ENCODE measurements around the gene FAAH. TPM values are rescaled to one million over a fixed set of nuclear protein-coding genes. Genes with fewer than 3 reads are reported as not detected.

Gene FAAH
- total and polyA plus RNA-seq, 2 donors (not counting 1 experiment from before 2014, with no cell fraction given): 0.61 to 1.7 TPM

- H3K9me3 ChIP-seq (ENCODE audit: control insufficient read depth, insufficient read depth, low read depth, low read length): no peaks in the 10 kb centered on the region
- DNase-seq (ENCODE audit: low read depth in 2 of 2): peak in 1 of 2 donors; percentile 23
- H3K27ac ChIP-seq (ENCODE audit: insufficient read depth, low read length): no peak overlapping the region
- H2AFZ ChIP-seq (ENCODE audit: low read length): no peak overlapping the region
- TF ChIP-seq, protein P1, sequence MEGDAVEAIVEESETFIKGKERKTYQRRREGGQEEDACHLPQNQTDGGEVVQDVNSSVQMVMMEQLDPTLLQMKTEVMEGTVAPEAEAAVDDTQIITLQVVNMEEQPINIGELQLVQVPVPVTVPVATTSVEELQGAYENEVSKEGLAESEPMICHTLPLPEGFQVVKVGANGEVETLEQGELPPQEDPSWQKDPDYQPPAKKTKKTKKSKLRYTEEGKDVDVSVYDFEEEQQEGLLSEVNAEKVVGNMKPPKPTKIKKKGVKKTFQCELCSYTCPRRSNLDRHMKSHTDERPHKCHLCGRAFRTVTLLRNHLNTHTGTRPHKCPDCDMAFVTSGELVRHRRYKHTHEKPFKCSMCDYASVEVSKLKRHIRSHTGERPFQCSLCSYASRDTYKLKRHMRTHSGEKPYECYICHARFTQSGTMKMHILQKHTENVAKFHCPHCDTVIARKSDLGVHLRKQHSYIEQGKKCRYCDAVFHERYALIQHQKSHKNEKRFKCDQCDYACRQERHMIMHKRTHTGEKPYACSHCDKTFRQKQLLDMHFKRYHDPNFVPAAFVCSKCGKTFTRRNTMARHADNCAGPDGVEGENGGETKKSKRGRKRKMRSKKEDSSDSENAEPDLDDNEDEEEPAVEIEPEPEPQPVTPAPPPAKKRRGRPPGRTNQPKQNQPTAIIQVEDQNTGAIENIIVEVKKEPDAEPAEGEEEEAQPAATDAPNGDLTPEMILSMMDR (conservative IDR thresholded peaks at IDR 0.05 in 1 of 2, IDR thresholded peaks at IDR 0.05 in 1 of 2; ENCODE audit: low read depth in 1 of 2, low read length in 2 of 2): no peak
- no peak for TF ChIP-seq EZH2 (IDR thresholded peaks at IDR 0.05; ENCODE audit: low read length, missing control alignments)
- no peaks in the 10 kb centered on the region for H3K79me2 ChIP-seq (ENCODE audit: control insufficient read depth, insufficient read depth, low read length)
- no peaks in the 10 kb centered on the region for H3K36me3 ChIP-seq (ENCODE audit: control insufficient read depth, insufficient read depth, low read length)
- H3K4me1 ChIP-seq (ENCODE audit: control insufficient read depth, extremely low read depth, insufficient read depth, low read length): no peaks in the 10 kb centered on the region
- no peak overlapping the region for H3K4me2 ChIP-seq (ENCODE audit: extremely low read depth, insufficient read depth, low read length)
- H4K20me1 ChIP-seq (ENCODE audit: control insufficient read depth, extremely low read depth, insufficient read depth, low read length): no peaks in the 10 kb centered on the region
- H3K9ac ChIP-seq (ENCODE audit: insufficient read depth, low read length): no peak overlapping the region
- no peaks in the 10 kb centered on the region for H3K27me3 ChIP-seq (ENCODE audit: control insufficient read depth, insufficient read depth, low read length)
- no peak overlapping the region for H3K4me3 ChIP-seq (replicated peaks in 1 of 4; ENCODE audit: control extremely low read depth in 1 of 4, insufficient read depth in 1 of 4, low read depth in 3 of 4, low read length in 4 of 4)
Measured at GRCh38 chr1:46408356-46409062, 14.4 kb downstream of the FAAH start.

GRCh38 chr1:46409063-46409372, 14.9 kb downstream of the FAAH start:
- TF ChIP-seq, protein P1 (conservative IDR thresholded peaks at IDR 0.05 in 1 of 2, IDR thresholded peaks at IDR 0.05 in 1 of 2; ENCODE audit: low read depth in 1 of 2, low read length in 2 of 2): no peak
- TF ChIP-seq EZH2 (IDR thresholded peaks at IDR 0.05; ENCODE audit: low read length, missing control alignments): no peak

GRCh38 chr1:46410156-46411009, 16.3 kb downstream of the FAAH start:
- Histone ChIP-seq H3K4me2 (ENCODE audit: extremely low read depth, insufficient read depth, low read length) (no peak overlapping the region), H3K4me3 (replicated peaks in 1 of 4; ENCODE audit: control extremely low read depth in 1 of 4, insufficient read depth in 1 of 4, low read depth in 3 of 4, low read length in 4 of 4) (no peak overlapping the region), H3K27me3 (ENCODE audit: control insufficient read depth, insufficient read depth, low read length) (no peaks in the 10 kb centered on the region), H2AFZ (ENCODE audit: low read length) (no peak overlapping the region), H3K9me3 (ENCODE audit: control insufficient read depth, insufficient read depth, low read depth, low read length) (no peaks in the 10 kb centered on the region), H3K9ac (ENCODE audit: insufficient read depth, low read length) (no peak overlapping the region), H3K4me1 (ENCODE audit: control insufficient read depth, extremely low read depth, insufficient read depth, low read length) (no peaks in the 10 kb centered on the region), H3K79me2 (ENCODE audit: control insufficient read depth, insufficient read depth, low read length) (no peaks in the 10 kb centered on the region), H4K20me1 (ENCODE audit: control insufficient read depth, extremely low read depth, insufficient read depth, low read length) (no peaks in the 10 kb centered on the region), H3K36me3 (ENCODE audit: control insufficient read depth, insufficient read depth, low read length) (no peaks in the 10 kb centered on the region), H3K27ac (ENCODE audit: insufficient read depth, low read length) (no peak overlapping the region)
- DNase-seq (ENCODE audit: low read depth in 2 of 2): peak; percentile 17 to 45
- TF ChIP-seq EZH2 (IDR thresholded peaks at IDR 0.05; ENCODE audit: low read length, missing control alignments): no peak
- TF ChIP-seq, protein P1 (conservative IDR thresholded peaks at IDR 0.05 in 1 of 2, IDR thresholded peaks at IDR 0.05 in 1 of 2; ENCODE audit: low read depth in 1 of 2, low read length in 2 of 2): no peak

More at GRCh38 chr1:46409063-46409372, 14.9 kb downstream of the FAAH start:
- no peak overlapping the region for H3K27ac ChIP-seq (ENCODE audit: insufficient read depth, low read length)
- H3K9me3 ChIP-seq (ENCODE audit: control insufficient read depth, insufficient read depth, low read depth, low read length): no peaks in the 10 kb centered on the region
- H3K27me3 ChIP-seq (ENCODE audit: control insufficient read depth, insufficient read depth, low read length): no peaks in the 10 kb centered on the region
- H3K4me1 ChIP-seq (ENCODE audit: control insufficient read depth, extremely low read depth, insufficient read depth, low read length): no peaks in the 10 kb centered on the region
- no peak overlapping the region for H2AFZ ChIP-seq (ENCODE audit: low read length)
- no peak overlapping the region for H3K4me2 ChIP-seq (ENCODE audit: extremely low read depth, insufficient read depth, low read length)
- no peaks in the 10 kb centered on the region for H4K20me1 ChIP-seq (ENCODE audit: control insufficient read depth, extremely low read depth, insufficient read depth, low read length)
- no peaks in the 10 kb centered on the region for H3K36me3 ChIP-seq (ENCODE audit: control insufficient read depth, insufficient read depth, low read length)
- H3K9ac ChIP-seq (ENCODE audit: insufficient read depth, low read length): no peak overlapping the region
- no peaks in the 10 kb centered on the region for H3K79me2 ChIP-seq (ENCODE audit: control insufficient read depth, insufficient read depth, low read length)
- DNase-seq (ENCODE audit: low read depth in 2 of 2): no peak
- no peak overlapping the region for H3K4me3 ChIP-seq (replicated peaks in 1 of 4; ENCODE audit: control extremely low read depth in 1 of 4, insufficient read depth in 1 of 4, low read depth in 3 of 4, low read length in 4 of 4)
